Memory B cell (primary cell): ENCODE measurements around the gene KMT2A.
A peak's percentile ranks its signal among the peaks of the same experiment; 100 is the strongest.

ENCODE experiments used
- ATAC-seq: fragments of 150-1000 bp; cut with Tn5 transposase; 2 replicates; pipeline ENCODE4 v1.10.0; 2021; ENCODE audit warnings: low read depth, mild to moderate bottlenecking, moderate library complexity
- DNase-seq, 2 donors: peaks; one replicate each; pipeline ENCODE4 v3.0.0; 2022; ENCODE audit warnings: low spot score in 2 of 2
- H3K27ac Mint-ChIP-seq: one replicate; pipeline ENCODE4 v1.8.0; 2022; ENCODE audit warnings: mild to moderate bottlenecking, moderate library complexity, mixed read lengths
- H3K27me3 Mint-ChIP-seq: one replicate; pipeline ENCODE4 v1.8.0; 2022; ENCODE audit warnings: mixed read lengths
- H3K36me3 Mint-ChIP-seq: one replicate; pipeline ENCODE4 v1.8.0; 2022; ENCODE audit warnings: mild to moderate bottlenecking, mixed read lengths
- H3K4me1 Mint-ChIP-seq: one replicate; pipeline ENCODE4 v1.8.0; 2022; ENCODE audit warnings: mixed read lengths
- H3K4me3 Mint-ChIP-seq: one replicate; pipeline ENCODE4 v1.8.0; 2022; ENCODE audit warnings: mild to moderate bottlenecking, moderate library complexity, mixed read lengths
- H3K9me3 Mint-ChIP-seq: one replicate; pipeline ENCODE4 v1.8.0; 2022; ENCODE audit warnings: mixed read lengths

KMT2A gene

DNA sequence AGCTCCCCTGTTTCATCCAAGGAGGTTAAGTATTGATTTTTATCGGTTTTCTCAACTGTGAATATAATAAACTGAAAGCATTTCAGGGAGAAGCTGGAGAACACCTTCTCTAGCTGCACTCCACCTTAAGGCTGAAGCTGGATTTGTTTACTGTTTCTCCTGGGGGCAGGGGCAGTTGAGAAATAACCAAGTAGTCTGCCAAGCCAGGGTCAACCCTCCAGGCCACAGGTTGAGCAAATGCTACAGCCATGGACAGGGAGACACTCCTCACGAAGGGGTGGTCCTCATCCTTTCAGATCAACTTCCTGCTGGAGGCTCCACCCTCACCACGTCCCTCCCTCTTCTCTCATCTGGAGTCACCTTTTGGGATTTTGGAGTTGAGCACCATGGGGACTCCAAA lies 90.8 kb downstream of the KMT2A start, which contains the start of gene TTC36:
TTC36 (plus strand) TSS at position 366 of the 400 bp plus-strand sequence; CDS start at position 387, 21 bp downstream.
- Mint-ChIP-seq H3K4me1 (peaks cover 29% of the 10 kb centered on the region), H3K27ac (peak within 1 kb of the TSS; percentile 38), H3K9me3 (no peaks in the 10 kb centered on the region), H3K36me3 (peaks cover 10% of the 10 kb centered on the region), H3K4me3 (no peak within 1 kb of the TSS), H3K27me3 (no peaks in the 10 kb centered on the region)
- DNase-seq, result no peak
- no peak for ATAC-seq

- H3K27me3 Mint-ChIP-seq, result no peaks in the 10 kb centered on the region
Measured at GRCh38 chr11:118528511-118528910, 92.2 kb downstream of the KMT2A start.

GRCh38 chr11:118529584-118530175 lies 93.4 kb downstream of the KMT2A start:
- DNase-seq (no peak), ATAC-seq (no peak)
- H3K4me1 Mint-ChIP-seq, result peaks cover 26% of the 10 kb centered on the region
- H3K4me3 Mint-ChIP-seq, result peak overlapping the region; percentile 87
- peak overlapping the region; percentile 89 for H3K27ac Mint-ChIP-seq
- no peaks in the 10 kb centered on the region for H3K9me3 Mint-ChIP-seq
- H3K36me3 Mint-ChIP-seq, result peaks cover 2% of the 10 kb centered on the region
- no peaks in the 10 kb centered on the region for H3K27me3 Mint-ChIP-seq

More at GRCh38 chr11:118528511-118528910, 92.2 kb downstream of the KMT2A start:
- no peak for DNase-seq
- Mint-ChIP-seq H3K4me3 (no peak overlapping the region), H3K9me3 (no peaks in the 10 kb centered on the region), H3K36me3 (peaks cover 7% of the 10 kb centered on the region), H3K27ac (no peak overlapping the region), H3K4me1 (peaks cover 29% of the 10 kb centered on the region)
- ATAC-seq, result no peak

DNA sequence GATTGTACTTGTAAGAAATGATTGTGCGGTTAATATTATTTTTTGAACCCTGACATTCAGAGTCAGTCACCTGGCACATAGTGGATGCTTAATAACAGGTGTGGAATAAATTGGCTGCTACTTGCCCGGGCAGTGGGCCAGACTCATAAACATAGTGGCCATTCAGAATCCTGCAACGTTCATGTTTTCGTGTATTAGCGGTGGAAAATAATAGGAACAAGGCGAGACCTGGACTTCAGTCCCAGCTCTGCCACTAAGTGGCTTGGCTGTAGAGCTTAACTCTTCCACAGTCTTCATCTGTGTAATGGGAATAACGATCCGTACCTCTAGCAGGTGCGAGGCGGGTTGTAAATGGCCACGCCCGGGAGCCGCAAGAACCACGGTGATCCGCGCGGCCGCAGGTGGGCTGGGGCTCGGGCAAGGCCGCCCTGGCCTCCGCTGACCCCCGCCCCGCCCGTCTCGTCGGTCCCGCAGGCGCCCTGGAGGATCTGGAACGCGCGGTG lies 93.9 kb downstream of the KMT2A start:
- H3K36me3 Mint-ChIP-seq, result no peaks in the 10 kb centered on the region
- peaks cover 24% of the 10 kb centered on the region for H3K4me1 Mint-ChIP-seq
- peak overlapping the region; percentile 89 for H3K27ac Mint-ChIP-seq
- no peaks in the 10 kb centered on the region for H3K9me3 Mint-ChIP-seq
- peak overlapping the region; percentile 87 for H3K4me3 Mint-ChIP-seq
- H3K27me3 Mint-ChIP-seq, result no peaks in the 10 kb centered on the region
- DNase-seq, result no peak
- no peak for ATAC-seq

DNA sequence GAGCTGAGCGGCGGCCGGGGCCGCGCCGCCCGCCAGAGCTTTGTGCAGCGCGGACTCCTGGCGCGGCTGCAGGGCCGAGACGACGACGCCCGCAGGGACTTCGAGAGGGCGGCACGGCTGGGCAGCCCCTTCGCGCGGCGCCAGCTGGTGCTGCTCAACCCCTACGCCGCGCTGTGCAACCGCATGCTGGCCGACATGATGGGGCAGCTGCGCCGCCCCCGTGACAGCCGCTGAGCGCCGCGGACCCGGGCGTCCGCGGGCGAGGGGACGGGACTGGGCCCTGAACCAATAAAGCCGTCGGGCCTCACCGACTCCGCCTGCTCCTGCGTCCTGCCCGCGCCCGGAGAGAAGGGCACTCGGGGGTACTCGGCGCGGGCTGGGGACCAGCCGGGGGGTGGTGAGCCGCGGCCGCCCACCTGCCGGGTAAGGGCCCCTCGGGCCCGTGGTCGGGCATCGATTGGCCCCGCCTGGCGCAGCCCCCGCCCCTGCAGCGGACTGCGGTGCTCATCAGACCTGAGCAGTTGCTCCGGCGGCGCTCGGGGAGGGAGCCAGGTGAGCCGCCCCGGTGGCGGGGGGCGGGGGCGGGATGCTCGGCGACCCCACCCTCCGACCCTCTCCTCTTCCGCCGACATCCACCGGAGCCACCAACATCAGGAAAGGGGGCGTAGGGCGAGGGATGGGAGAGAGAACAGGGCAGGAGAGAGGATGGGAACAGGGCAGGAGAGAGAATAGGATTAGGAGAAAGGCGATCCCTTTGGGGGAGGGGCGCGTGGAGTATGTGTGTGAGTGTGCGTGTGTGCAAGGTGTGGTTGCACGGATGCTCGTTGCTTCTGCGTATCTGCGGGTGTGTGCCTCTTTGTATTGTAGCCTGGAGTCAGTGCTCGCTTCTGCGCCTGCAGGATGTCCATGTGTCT lies 94.6 kb downstream of the KMT2A start, which contains the start of gene TMEM25:
TMEM25 (plus strand) TSS at position 510 of the 914 bp plus-strand sequence. CDS start 610 bp downstream, outside the sequence.
- no peaks in the 10 kb centered on the region for H3K36me3 Mint-ChIP-seq
- H3K27me3 Mint-ChIP-seq, result no peaks in the 10 kb centered on the region
- DNase-seq (peak; percentile 47 to 70), ATAC-seq (peak; percentile 90)
- H3K4me3 Mint-ChIP-seq, result peak within 1 kb of the TSS; percentile 87
- H3K9me3 Mint-ChIP-seq, result no peaks in the 10 kb centered on the region
- peak within 1 kb of the TSS; percentile 89 for H3K27ac Mint-ChIP-seq
- H3K4me1 Mint-ChIP-seq, result peaks cover 24% of the 10 kb centered on the region

- Mint-ChIP-seq H3K9me3 (no peaks in the 10 kb centered on the region), H3K4me3 (peak overlapping the region; percentile 87), H3K27ac (peak overlapping the region; percentile 33), H3K36me3 (no peaks in the 10 kb centered on the region), H3K4me1 (peaks cover 24% of the 10 kb centered on the region), H3K27me3 (no peaks in the 10 kb centered on the region)
- DNase-seq, result no peak
- peak; percentile 12 for ATAC-seq
Measured at GRCh38 chr11:118531597-118532084, 95.3 kb downstream of the KMT2A start.

DNA sequence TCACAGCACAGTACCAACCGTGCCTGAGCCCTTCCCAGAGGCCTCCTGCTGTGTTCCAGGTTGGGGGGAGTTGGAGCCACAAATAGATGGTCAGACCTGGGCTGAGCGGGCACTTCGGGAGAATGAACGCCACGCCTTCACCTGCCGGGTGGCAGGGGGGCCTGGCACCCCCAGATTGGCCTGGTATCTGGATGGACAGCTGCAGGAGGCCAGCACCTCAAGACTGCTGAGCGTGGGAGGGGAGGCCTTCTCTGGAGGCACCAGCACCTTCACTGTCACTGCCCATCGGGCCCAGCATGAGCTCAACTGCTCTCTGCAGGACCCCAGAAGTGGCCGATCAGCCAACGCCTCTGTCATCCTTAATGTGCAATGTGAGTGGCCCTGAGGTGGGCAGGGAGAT lies 95.8 kb downstream of the KMT2A start:
- Mint-ChIP-seq H3K9me3 (no peaks in the 10 kb centered on the region), H3K27ac (no peak overlapping the region), H3K4me3 (peak overlapping the region; percentile 87), H3K27me3 (no peaks in the 10 kb centered on the region), H3K36me3 (no peaks in the 10 kb centered on the region), H3K4me1 (peaks cover 24% of the 10 kb centered on the region)
- ATAC-seq (no peak), DNase-seq (no peak)

GRCh38 chr11:118532852-118533768 lies 96.8 kb downstream of the KMT2A start:
- H3K27me3 Mint-ChIP-seq, result no peaks in the 10 kb centered on the region
- DNase-seq (no peak), ATAC-seq (no peak)
- peaks cover 18% of the 10 kb centered on the region for H3K4me1 Mint-ChIP-seq
- H3K4me3 Mint-ChIP-seq, result no peak overlapping the region
- no peaks in the 10 kb centered on the region for H3K9me3 Mint-ChIP-seq
- H3K36me3 Mint-ChIP-seq, result no peaks in the 10 kb centered on the region
- H3K27ac Mint-ChIP-seq, result no peak overlapping the region

GRCh38 chr11:118533769-118534729 lies 97.8 kb downstream of the KMT2A start:
- DNase-seq, result no peak
- H3K4me1 Mint-ChIP-seq, result peaks cover 17% of the 10 kb centered on the region
- H3K27me3 Mint-ChIP-seq, result no peaks in the 10 kb centered on the region
- no peak overlapping the region for H3K27ac Mint-ChIP-seq
- H3K4me3 Mint-ChIP-seq, result no peak overlapping the region
- no peak for ATAC-seq
- no peaks in the 10 kb centered on the region for H3K9me3 Mint-ChIP-seq
- H3K36me3 Mint-ChIP-seq, result no peaks in the 10 kb centered on the region

- no peak overlapping the region for H3K27ac Mint-ChIP-seq
- H3K4me3 Mint-ChIP-seq, result no peak overlapping the region
- peaks cover 2% of the 10 kb centered on the region for H3K36me3 Mint-ChIP-seq
Measured at GRCh38 chr11:118535261-118535660, 99.0 kb downstream of the KMT2A start.

DNA sequence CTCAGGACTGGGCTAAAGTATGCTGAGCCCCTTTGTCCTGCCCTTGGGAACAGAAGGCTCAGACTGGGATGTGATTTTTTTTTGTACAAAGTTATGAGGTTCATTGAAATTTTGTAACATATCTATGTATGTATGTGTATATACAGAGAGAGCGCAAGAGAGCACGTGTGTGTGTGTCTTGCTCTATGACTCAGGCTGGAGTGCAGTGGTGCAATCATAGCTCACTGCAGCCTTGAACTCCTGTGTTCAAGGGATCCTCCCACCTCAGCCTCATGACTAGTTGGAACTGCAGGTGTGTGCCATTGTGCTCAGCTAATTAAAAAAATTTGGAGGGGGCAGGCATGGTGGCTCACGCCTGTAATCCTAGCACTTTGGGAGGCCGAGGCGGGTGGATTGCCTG lies 100.4 kb downstream of the KMT2A start:
- no peaks in the 10 kb centered on the region for H3K9me3 Mint-ChIP-seq
- H3K4me3 Mint-ChIP-seq, result no peak overlapping the region

More at GRCh38 chr11:118535261-118535660, 99.0 kb downstream of the KMT2A start:
- H3K27me3 Mint-ChIP-seq, result no peaks in the 10 kb centered on the region
- no peaks in the 10 kb centered on the region for H3K9me3 Mint-ChIP-seq
- no peak for DNase-seq
- ATAC-seq, result no peak
- H3K4me1 Mint-ChIP-seq, result peaks cover 9% of the 10 kb centered on the region

DNA sequence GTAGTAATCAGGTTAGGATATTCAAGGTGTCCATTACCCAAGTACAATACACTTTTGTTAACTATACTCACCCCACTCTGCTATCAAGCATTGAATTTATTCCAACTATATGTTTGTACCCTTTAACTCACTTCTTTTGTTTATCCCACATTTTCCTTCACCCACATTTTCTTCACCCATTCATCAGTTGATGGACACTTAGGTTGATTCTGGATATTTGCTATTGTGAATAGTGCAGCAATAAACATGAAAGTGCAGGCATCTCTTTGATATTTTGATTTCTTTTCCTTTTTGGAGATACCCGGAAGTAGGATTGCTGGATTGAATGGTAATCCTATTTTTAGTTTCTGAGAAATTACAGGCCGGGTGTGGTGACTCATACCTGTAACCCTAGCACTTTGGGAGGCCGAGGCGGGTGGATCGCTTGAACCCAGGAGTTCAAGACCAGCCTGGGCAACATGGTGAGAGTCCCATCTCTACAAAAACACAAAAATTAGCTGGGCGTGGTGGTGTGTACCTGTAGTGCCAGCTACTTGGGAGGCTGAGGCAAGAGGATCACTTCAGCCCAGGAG lies 101.2 kb downstream of the KMT2A start:
- no peak for DNase-seq
- Mint-ChIP-seq H3K36me3 (peaks cover 6% of the 10 kb centered on the region), H3K9me3 (no peaks in the 10 kb centered on the region), H3K4me1 (no peaks in the 10 kb centered on the region), H3K27me3 (no peaks in the 10 kb centered on the region), H3K4me3 (no peak overlapping the region), H3K27ac (no peak overlapping the region)
- ATAC-seq, result no peak

More for the DNA sequence above, 100.4 kb downstream of the KMT2A start:
- Mint-ChIP-seq H3K36me3 (peaks cover 4% of the 10 kb centered on the region), H3K27me3 (no peaks in the 10 kb centered on the region), H3K4me1 (peaks cover 2% of the 10 kb centered on the region), H3K27ac (no peak overlapping the region)
- ATAC-seq (no peak), DNase-seq (no peak)
